NCI-H446 (cell line): ENCODE data around the gene P2RY2.
"Not testable (repeated sequence)": the region's sequence is repeated elsewhere in the genome, so short reads cannot be mapped to it uniquely, and the experiment has no call there.

Source experiments
- DNase-seq, 2 experiments: peaks; one replicate each; lab custom pipeline; 2025; lab: John Stamatoyannopoulos, UW

P2RY2 gene

GRCh38 chr11:73228268-73229134 is 10.4 kb downstream of the P2RY2 start:
- DNase-seq, result no peak

- no peak for DNase-seq
Observed at GRCh38 chr11:73229321-73229895, 11.3 kb downstream of the P2RY2 start.

GRCh38 chr11:73229896-73230875 is 12.1 kb downstream of the P2RY2 start:
- DNase-seq, result no peak

- no peak for DNase-seq
Observed at GRCh38 chr11:73230931-73231330, 12.8 kb downstream of the P2RY2 start.

- DNase-seq, result not testable (repeated sequence)
Observed at GRCh38 chr11:73232487-73232886, 14.4 kb downstream of the P2RY2 start.

GRCh38 chr11:73233211-73233610 is 15.1 kb downstream of the P2RY2 start:
- no peak for DNase-seq

- no peak for DNase-seq
Observed at GRCh38 chr11:73233692-73234470, 15.8 kb downstream of the P2RY2 start.

GRCh38 chr11:73234471-73235181 is 16.5 kb downstream of the P2RY2 start:
- no peak for DNase-seq

GRCh38 chr11:73235236-73235786 is 17.2 kb downstream of the P2RY2 start:
- DNase-seq, result no peak

GRCh38 chr11:73236205-73236765 is 18.2 kb downstream of the P2RY2 start:
- DNase-seq, result no peak

- DNase-seq, result peak in 1 of 2 experiments; percentile 17
Observed at GRCh38 chr11:73236854-73237253, 18.8 kb downstream of the P2RY2 start.

- no peak for DNase-seq
Observed at GRCh38 chr11:73237471-73238290, 19.6 kb downstream of the P2RY2 start.

- no peak for DNase-seq
Observed at GRCh38 chr11:73239111-73239521, 21.0 kb downstream of the P2RY2 start.

- no peak for DNase-seq
Observed at GRCh38 chr11:73239571-73240189, 21.6 kb downstream of the P2RY2 start.

- no peak for DNase-seq
Observed at GRCh38 chr11:73240190-73240781, 22.2 kb downstream of the P2RY2 start.

- no peak for DNase-seq
Observed at GRCh38 chr11:73241300-73241699, 23.2 kb downstream of the P2RY2 start.

- peak; percentile 35 to 80 for DNase-seq
Observed at GRCh38 chr11:73242251-73243092, 24.4 kb downstream of the P2RY2 start.
